Omental fat pad (tissue), 4 donors: ENCODE results near the gene ANKRD53. TPM values are rescaled to one million over a fixed set of nuclear protein-coding genes. Genes with fewer than 3 reads are reported as not detected.

ENCODE experiments used
- ATAC-seq: fragments of 150-250 bp; one replicate; pipeline ENCODE4 v1.9.1; 2016; ENCODE audit warnings: mild to moderate bottlenecking, moderate library complexity; ENCODE audit not compliant: low FRiP score
- DNase-seq: peaks from one replicate; pipeline ENCODE4 v3.0.0-alpha.2; 2019; ENCODE audit warnings: low spot score
- total RNA-seq, 4 donors: library from RNA; depleted of rRNA; stranded (reverse); fragments of >200 nt; gene quantifications; one replicate each; pipeline ENCODE4 v1.1.0, GENCODE V29; 2016
- TF ChIP-seq, protein P1 (sequence below), 3 donors: fragments of 450-650 bp; IDR thresholded peaks; one replicate each; pipeline ENCODE4 v1.5.1; 2016 to 2017; ENCODE audit warnings: antibody characterized with exemption in 3 of 3, mild to moderate bottlenecking in 3 of 3, moderate library complexity in 2 of 3

The ANKRD53 gene
- total RNA-seq, 4 donors from 2014 or later = 6.2 to 16.8 (median 10.0) TPM

DNA sequence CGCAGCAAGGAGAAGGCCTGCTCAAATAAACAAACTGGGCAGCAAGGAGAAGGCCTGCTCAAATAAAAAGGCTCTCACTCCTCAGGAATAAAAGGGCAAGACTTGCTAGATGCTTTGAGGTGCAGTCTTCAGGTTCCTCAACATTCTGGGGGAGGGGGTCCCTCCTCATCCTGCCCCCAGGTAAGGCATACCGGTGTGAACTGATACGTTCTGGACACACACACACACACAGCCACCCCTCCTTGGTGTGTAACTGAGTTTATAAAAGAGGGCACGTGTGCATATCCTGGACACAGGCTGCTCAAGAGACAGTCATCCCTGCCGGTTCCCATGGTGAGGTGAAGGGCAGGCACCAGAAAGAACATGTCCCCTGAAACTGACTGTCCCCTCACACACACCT lies 11.8 kb downstream of the ANKRD53 start:
- ATAC-seq (no peak), DNase-seq (no peak)
- TF ChIP-seq, protein P1, sequence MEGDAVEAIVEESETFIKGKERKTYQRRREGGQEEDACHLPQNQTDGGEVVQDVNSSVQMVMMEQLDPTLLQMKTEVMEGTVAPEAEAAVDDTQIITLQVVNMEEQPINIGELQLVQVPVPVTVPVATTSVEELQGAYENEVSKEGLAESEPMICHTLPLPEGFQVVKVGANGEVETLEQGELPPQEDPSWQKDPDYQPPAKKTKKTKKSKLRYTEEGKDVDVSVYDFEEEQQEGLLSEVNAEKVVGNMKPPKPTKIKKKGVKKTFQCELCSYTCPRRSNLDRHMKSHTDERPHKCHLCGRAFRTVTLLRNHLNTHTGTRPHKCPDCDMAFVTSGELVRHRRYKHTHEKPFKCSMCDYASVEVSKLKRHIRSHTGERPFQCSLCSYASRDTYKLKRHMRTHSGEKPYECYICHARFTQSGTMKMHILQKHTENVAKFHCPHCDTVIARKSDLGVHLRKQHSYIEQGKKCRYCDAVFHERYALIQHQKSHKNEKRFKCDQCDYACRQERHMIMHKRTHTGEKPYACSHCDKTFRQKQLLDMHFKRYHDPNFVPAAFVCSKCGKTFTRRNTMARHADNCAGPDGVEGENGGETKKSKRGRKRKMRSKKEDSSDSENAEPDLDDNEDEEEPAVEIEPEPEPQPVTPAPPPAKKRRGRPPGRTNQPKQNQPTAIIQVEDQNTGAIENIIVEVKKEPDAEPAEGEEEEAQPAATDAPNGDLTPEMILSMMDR (IDR thresholded peaks at IDR 0.05) = no peak

DNA sequence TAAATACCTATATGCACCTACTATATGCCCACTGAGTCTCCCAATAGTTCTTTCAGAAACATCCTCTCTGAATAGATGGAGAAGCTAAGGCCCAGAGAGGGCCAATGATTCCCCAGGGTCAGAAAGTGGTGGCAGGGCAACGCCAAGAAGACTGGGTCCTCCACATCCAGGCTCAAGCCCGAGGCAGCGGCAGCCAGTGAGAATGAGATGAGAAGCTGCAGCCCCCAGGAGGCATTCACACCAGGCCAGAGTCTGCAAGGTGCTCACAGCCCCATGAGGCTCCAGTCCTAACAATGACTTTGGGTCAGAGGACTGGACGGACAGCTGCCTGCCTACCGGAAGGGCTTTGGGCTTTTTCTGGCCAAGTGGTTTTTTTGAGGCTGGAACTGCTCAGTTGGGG lies 12.7 kb downstream of the ANKRD53 start:
- TF ChIP-seq, protein P1 (IDR thresholded peaks at IDR 0.05) = no peak
- ATAC-seq = no peak
- DNase-seq = no peak

DNA sequence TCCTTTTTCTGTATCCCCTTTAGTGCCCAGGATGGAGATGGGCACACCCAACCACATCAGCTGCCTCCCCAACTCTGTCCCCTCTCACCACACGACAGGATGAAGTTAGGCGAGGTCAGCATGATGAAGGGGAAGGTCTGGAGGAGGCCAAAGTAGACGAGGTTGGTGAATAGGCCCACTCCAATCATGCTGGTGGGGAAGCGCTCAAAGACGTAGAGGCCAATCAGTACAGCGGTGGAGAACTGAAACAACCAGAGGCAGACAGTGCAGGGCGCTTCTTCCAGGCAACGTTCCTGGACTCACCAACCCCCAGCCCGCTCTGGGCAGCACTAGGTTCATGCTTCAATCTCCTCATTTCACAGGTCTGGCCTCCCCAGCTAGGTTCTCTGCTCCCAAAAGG lies 13.3 kb downstream of the ANKRD53 start:
- ATAC-seq = no peak
- TF ChIP-seq, protein P1 (IDR thresholded peaks at IDR 0.05) = no peak
- DNase-seq = no peak

DNA sequence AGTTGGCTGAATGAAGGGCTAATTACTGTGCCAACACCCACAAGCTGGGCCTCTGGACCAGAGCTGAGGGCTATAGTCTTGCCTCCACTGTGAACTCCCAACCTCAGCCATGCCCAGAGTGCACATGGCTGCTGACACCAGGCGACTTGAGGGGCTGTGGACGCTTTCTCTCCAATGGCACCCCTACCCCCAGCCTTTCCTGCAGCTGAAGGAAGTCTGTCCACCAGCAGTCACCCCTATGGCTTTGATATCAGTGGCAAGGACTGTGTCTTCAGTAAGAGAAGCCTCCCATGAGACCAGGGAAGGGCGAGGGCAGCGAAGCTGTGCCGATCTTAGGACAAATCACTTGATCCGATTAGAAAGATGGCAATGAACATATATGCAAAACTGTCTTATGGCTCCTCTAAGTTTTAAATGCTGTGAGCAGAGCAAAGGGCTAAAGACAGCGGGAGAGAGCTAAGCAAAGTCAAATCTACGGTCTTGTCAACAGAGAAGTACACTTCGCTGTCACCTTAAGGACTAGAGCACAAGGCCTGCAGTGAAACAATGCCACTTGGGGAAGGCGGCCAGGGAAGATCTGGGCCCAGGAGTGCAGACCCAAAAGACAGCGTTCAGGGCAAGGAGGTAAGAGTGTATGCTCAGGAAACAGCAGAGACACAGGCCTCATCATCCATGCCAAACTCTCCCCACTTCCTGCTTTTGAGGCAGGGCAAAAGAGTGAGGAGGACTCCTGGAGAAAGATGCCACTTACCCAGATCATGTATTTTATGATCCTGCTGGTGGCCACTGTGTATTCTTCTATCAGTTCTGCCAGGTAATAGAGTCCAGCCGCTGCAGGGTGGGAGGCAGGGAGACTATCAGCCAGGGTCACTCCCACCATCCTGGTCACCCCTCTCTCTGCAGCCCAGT lies 14.8 kb downstream of the ANKRD53 start:
- TF ChIP-seq, protein P1 (IDR thresholded peaks at IDR 0.05) = no peak
- no peak for DNase-seq
- ATAC-seq = no peak

DNA sequence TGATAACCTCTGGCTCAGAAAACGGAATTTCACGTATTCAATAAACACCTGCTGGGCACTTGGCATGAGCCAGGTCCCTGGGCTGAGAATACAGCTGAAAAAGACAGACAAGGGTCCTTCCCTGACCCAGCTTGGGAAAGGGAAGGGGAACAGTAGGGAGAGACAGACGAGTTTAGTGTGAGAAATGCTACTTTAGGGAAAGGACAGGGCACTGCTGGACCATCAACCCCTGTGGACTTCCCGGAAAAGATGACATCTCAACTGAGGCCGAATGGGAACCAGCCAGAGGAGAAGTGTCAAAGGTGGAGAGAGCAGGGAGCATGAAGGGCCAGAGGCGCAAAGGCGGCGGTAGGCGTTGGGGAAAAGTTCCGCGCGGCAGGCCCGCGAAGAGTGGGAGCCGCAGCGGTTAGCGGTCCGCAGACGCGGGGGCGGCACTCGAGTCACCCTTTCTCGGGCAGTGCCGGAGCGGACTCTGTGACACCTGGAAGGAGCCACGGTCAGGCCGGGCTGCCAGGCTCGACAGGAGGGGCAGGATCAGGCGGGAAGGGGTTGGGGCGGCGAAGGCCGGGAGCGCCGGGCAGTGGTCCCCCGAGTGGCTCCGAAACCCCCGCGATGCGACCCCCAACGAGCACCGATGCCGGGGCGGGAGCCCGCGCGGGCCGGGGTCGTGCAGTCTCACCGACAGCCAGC lies 15.7 kb downstream of the ANKRD53 start:
- no peak for DNase-seq
- ATAC-seq = peak; percentile 39
- TF ChIP-seq, protein P1 (IDR thresholded peaks at IDR 0.05) = no peak

DNA sequence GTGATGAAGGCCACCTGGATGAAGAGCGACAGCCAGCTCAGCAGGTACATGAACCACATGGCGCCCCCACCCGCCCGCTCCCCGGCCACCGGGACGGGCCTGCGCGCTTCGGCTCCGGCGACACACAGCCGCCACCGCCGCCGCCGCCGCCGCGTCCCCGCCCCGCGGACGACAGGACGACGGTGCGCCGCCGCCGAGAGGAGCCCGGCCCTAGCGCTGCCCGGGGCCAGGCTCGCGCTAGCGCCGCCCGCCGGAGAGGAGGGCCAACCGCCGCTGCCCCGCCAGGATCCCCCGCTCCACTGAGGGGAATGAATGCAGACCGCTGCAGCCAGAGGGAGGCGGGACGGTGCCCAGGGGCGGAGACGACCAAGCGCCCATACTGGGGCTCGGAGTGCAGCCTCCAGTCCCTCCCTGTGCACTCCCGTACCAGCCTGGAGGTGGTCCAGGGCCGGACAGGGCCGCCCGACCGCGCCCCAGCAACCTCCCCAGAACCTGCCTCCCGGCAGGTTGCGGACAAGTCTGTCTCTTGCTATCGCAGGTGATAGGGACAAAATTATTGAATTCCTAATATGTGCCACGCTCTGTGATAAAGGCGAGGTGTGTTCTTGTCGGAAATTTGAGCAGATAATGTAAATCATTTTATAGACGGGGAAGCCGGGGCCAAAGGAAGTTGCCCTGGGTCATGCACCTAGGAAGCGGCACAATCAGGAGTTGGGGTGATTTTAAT lies 16.4 kb downstream of the ANKRD53 start, which contains the start of gene TEX261:
Gene TEX261 (minus strand): TSS at position 175 of the 727 bp plus-strand sequence. CDS start 116 bp downstream, at position 59.
- TF ChIP-seq, protein P1 (IDR thresholded peaks at IDR 0.05) = no peak
- DNase-seq (peak; percentile 55), ATAC-seq (peak; percentile 99)
